MM.1S (cell line): Measurements from ENCODE around the gene JAML.

ENCODE experiments used
- CTCF ChIP-seq: fragments of 300-600 bp; sonication (generic); IDR thresholded peaks from 2 replicates; pipeline ENCODE4 v1.5.1; 2016; ENCODE audit warnings: antibody characterized with exemption, low read length, mixed read lengths
- EZH2 ChIP-seq: fragments of 300-600 bp; sonication (generic); optimal IDR thresholded peaks from 2 replicates; pipeline ENCODE3; 2017; ENCODE audit warnings: low read depth, mild to moderate bottlenecking, antibody characterized with exemption, low read length, mixed read lengths

GRCh38 chr11:118243993-118244762 lies 19.4 kb upstream of the JAML start:
- TF ChIP-seq EZH2 (no peak), CTCF (no peak)
